ENCODE measurements around the gene SLC35B2. TPM values are rescaled to one million over a fixed set of nuclear protein-coding genes. Genes with fewer than 3 reads are reported as not detected.

Gene SLC35B2
- total and polyA plus RNA-seq, 9 of the 15 experiments (the other 6 are each of a cell fraction or from before 2014, with no cell fraction given): 14.5 to 59.1 (median 47.1) TPM

GRCh38 chr6:44246663-44247337, 10.5 kb downstream of the SLC35B2 start, which contains the start of gene HSP90AB1 (continued):
- no peak for TF ChIP-seq ZBTB11 (CRISPR knock-in tag; IDR thresholded peaks at IDR 0.05)
- no peak for TF ChIP-seq PHB (CRISPR knock-in tag; IDR thresholded peaks at IDR 0.05)
- TF ChIP-seq CBX5 (IDR thresholded peaks at IDR 0.05; ENCODE audit: borderline replicate concordance, low read depth): no peak
- no peak for TF ChIP-seq TCF15 (CRISPR knock-in tag; IDR thresholded peaks at IDR 0.05)
- peak; percentile 69; the same call in 1 of the 2 replicates for TF ChIP-seq ZBTB33 (CRISPR knock-in tag; IDR thresholded peaks at IDR 0.05)
- TF ChIP-seq ZNF551 (CRISPR knock-in tag; IDR thresholded peaks at IDR 0.05): no peak
- no peak for TF ChIP-seq USF2 (CRISPR knock-in tag; IDR thresholded peaks at IDR 0.05)
- TF ChIP-seq ZNF197 (CRISPR knock-in tag; IDR thresholded peaks at IDR 0.05; ENCODE audit: low read depth): peak; percentile 86; the same call in 1 of the 2 replicates
- no peak for TF ChIP-seq SP2 (IDR thresholded peaks at IDR 0.05; ENCODE audit: extremely low read depth, low read depth, low read length, poor library complexity, severe bottlenecking)

Measured in K562 (cell line).